ENCODE data around the gene OR52B6.
"Not testable (repeated sequence)": the region's sequence is repeated elsewhere in the genome, so short reads cannot be mapped to it uniquely, and the experiment has no call there.

The OR52B6 gene

DNA sequence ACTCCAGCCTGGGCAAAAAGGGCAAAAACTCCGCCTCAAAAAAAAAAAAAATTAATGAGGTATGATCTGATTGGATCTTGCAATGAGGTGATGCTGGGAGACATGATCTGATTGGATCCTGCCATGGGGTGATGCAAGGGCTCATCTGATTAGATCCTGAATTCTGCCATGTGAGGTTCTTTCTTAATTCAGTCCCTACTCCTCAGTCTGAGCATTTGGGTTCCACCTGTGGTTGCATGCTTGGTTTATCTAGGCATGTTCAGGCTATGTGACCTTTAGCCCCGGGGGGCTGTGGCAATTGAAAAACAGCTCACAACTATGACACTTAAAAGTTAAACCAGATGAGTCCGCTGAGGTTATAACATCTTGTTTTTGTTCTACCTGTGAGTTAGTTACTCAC is 10.9 kb downstream of the OR52B6 start:
- Mint-ChIP-seq H3K9me3 (no peaks in the 10 kb centered on the region), H3K36me3 (ENCODE audit: low read depth) (no peaks in the 10 kb centered on the region), H3K4me3 (no peak overlapping the region), H3K27me3 (ENCODE audit: low read depth) (no peaks in the 10 kb centered on the region), H3K27ac (peak overlapping the region in 1 of 3 experiments; percentile 47), H3K4me1 (peaks cover 2% of the 10 kb centered on the region)
- no peak for TF ChIP-seq CTCF (IDR thresholded peaks at IDR 0.05; ENCODE audit: unreplicated experiment in 3 of 3)

GRCh38 chr11:5592615-5593014 is 11.9 kb downstream of the OR52B6 start:
- Mint-ChIP-seq H3K27ac (peak overlapping the region in 1 of 3 experiments; percentile 9), H3K9me3 (no peaks in the 10 kb centered on the region), H3K4me3 (no peak overlapping the region), H3K4me1 (peaks cover 12% of the 10 kb centered on the region), H3K27me3 (ENCODE audit: low read depth) (no peaks in the 10 kb centered on the region), H3K36me3 (ENCODE audit: low read depth) (no peaks in the 10 kb centered on the region)
- TF ChIP-seq CTCF (IDR thresholded peaks at IDR 0.05; ENCODE audit: unreplicated experiment in 3 of 3): no peak

DNA sequence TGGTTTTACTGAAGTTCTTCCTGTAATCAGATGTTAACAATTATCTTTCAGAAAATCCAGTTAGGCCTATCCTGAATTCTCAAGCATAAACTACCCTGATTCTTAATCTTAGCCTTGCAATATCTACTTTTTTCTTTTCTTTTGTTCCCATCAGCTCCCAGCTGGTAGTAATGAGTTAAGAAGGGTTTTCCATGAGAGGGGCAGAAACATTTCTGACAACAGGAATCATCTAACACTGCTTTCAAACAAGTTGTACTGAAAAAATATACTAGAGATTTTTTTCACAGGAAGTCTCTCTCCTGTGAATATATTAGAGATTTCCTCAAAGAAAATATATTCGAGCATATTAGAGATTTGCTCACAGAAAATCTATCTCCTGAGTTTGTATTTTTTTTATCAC is 12.5 kb downstream of the OR52B6 start:
- no peaks in the 10 kb centered on the region for H3K36me3 Mint-ChIP-seq (ENCODE audit: low read depth)
- H3K27me3 Mint-ChIP-seq (ENCODE audit: low read depth): no peaks in the 10 kb centered on the region
- no peak overlapping the region for H3K4me3 Mint-ChIP-seq
- no peak for TF ChIP-seq CTCF (IDR thresholded peaks at IDR 0.05; ENCODE audit: unreplicated experiment in 3 of 3)
- H3K4me1 Mint-ChIP-seq: peaks cover 18% of the 10 kb centered on the region
- peak overlapping the region; percentile 17 to 58 (median 42) for H3K27ac Mint-ChIP-seq
- H3K9me3 Mint-ChIP-seq: no peaks in the 10 kb centered on the region

DNA sequence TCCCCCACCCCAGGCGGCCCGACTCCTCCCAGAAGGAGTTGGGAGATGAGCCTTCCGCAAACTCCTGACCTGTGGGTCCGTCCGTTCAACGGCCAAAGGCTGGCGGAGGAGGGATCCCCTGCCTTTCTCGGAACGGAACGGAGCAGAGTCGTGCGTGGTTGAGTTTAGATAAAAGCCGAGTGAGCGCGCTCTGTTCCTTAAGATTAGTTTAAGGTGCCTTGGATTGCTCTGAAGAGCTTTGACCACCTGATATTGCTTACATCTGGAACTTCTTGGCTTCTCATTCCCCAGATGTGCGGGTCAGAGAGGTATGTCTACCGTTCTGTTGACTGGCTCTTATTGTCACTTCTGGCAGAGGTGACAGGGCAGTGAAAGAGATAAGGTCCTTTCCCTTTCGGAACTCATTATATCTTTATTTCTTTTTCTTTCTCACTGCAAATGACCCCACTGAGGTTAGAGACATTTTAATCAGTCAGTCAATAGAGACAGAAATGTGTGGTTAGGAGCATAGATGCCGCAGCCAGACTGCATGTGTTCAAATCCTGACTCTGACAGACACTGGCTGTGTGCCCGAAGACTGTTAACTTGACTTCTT is 16.0 kb downstream of the OR52B6 start, which contains the start of gene TRIM6:
Gene TRIM6 (plus strand): TSS at position 31 of the 595 bp plus-strand sequence. CDS start 261 bp downstream, at position 292.
- TF ChIP-seq CTCF (IDR thresholded peaks at IDR 0.05; ENCODE audit: unreplicated experiment in 3 of 3): no peak
- Mint-ChIP-seq H3K4me1 (peaks cover 39% of the 10 kb centered on the region), H3K27ac (peak within 1 kb of the TSS; percentile 92 to 98 (median 97)), H3K4me3 (peak within 1 kb of the TSS; percentile 86 to 90 (median 87)), H3K36me3 (ENCODE audit: low read depth) (no peaks in the 10 kb centered on the region), H3K27me3 (ENCODE audit: low read depth) (no peaks in the 10 kb centered on the region), H3K9me3 (no peaks in the 10 kb centered on the region)

DNA sequence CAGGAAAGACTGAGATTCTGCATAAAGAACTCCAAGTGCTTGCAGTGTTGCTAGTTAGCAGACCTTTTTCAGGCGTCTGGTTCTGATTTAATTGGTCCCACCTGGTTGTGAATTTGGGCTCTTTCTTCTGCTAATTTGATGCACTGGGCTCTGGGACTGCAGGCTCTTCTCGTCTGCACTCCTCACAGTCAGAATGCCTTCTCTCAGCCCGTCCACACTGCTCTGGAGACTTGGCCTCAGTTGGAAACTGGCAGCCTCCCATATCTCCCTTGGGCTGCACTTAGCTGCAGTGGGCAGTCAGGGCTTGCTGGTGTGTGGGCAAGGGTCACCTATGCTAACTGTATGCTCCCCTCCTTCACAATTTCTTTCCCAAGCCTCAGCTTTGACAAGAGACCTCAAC is 17.3 kb downstream of the OR52B6 start:
- H3K4me1 Mint-ChIP-seq: peaks cover 39% of the 10 kb centered on the region
- TF ChIP-seq CTCF (IDR thresholded peaks at IDR 0.05; ENCODE audit: unreplicated experiment in 3 of 3): no peak
- H3K36me3 Mint-ChIP-seq (ENCODE audit: low read depth): peaks cover 2% of the 10 kb centered on the region
- H3K27ac Mint-ChIP-seq: peak overlapping the region; percentile 92 to 97 (median 97)
- H3K4me3 Mint-ChIP-seq: peak overlapping the region; percentile 79 to 87 (median 86)
- H3K9me3 Mint-ChIP-seq: no peaks in the 10 kb centered on the region
- no peaks in the 10 kb centered on the region for H3K27me3 Mint-ChIP-seq (ENCODE audit: low read depth)

DNA sequence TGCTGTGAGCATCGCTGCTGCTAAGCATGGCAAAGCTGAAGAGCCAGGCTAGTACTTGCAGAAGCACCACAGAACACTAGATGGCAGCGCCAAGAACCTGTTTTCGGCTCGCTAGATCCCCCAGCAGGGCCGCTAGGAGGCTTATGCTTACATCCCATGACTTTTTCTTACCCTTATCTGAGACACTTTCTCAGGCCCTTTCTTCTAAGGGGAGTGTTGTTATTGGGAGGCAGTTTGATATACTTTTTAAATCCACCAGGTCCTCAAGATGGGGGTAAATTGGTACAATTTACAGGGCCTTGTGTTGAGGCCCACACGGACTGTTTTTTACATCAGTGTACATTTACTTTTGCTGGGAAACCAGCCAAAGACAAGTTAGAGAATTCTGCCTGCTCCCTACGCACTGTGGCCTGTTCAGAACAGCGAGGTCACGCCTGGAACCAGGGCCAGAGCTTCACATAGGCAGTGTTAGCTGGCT is 19.7 kb downstream of the OR52B6 start:
- peaks cover 39% of the 10 kb centered on the region for H3K4me1 Mint-ChIP-seq
- peak; percentile 76 to 81 (median 81) for TF ChIP-seq CTCF (IDR thresholded peaks at IDR 0.05; ENCODE audit: unreplicated experiment in 3 of 3)
- no peaks in the 10 kb centered on the region for H3K27me3 Mint-ChIP-seq (ENCODE audit: low read depth)
- H3K9me3 Mint-ChIP-seq: no peaks in the 10 kb centered on the region
- peaks cover 23% of the 10 kb centered on the region for H3K36me3 Mint-ChIP-seq (ENCODE audit: low read depth)
- peak overlapping the region; percentile 73 to 97 (median 82) for H3K27ac Mint-ChIP-seq
- peak overlapping the region in 1 of 3 experiments; percentile 11 for H3K4me3 Mint-ChIP-seq

GRCh38 chr11:5602791-5603190 is 22.1 kb downstream of the OR52B6 start:
- not testable (repeated sequence) for H3K27me3 Mint-ChIP-seq (ENCODE audit: low read depth); H3K27ac Mint-ChIP-seq; H3K4me3 Mint-ChIP-seq; H3K9me3 Mint-ChIP-seq
- H3K36me3 Mint-ChIP-seq (ENCODE audit: low read depth): peaks cover 40% of the 10 kb centered on the region
- peaks cover 25% of the 10 kb centered on the region for H3K4me1 Mint-ChIP-seq

Data from nephron (organoid).